Measurements from ENCODE around the gene SH3YL1.
A peak's percentile ranks its signal among the peaks of the same experiment; 100 is the strongest.

SH3YL1 gene

DNA sequence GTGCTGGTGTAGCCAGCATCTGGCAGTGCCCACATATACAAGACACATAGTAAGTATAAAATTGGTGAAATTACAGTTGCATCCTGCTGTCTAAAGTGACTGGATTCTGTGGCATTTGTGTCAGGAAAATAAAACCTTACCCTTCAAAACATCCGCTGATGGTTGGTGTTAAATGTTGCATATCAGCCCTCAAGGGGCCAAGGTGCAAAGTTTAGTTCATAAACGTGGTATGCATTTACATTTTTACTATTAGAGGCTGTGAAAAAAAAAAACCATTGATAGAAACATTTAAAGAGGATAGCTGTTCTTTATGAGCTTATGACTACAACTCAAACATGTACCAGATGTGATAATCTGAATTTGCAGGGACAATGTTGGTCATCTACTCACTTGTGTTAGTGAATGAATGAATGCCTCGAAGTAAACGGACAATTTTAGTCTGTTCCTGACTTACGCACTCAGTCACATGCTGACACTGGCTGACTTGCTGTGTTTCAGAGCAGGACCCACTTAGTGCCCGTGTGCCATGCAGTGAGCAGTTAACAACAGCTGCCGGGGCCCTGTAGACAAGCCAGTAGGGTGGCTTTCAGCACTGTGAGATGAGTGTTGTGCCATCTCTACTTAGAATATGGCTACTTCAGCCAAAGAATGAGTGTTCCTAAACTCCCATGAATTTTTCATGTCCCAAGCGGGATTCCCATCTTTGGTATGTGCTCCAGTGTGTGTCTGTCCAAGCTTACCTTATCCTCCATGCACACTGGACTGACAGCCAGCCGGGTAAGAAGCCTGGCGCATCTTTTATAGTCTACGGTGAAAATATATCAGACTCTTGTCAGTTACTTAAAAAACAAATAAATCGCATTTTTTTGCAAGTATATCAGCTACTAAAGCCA, 18.8 kb upstream of the SH3YL1 start:
- no peak for DNase-seq

GRCh38 chr2:281381-281780, 17.5 kb upstream of the SH3YL1 start:
- DNase-seq, result no peak

- no peak for DNase-seq
Observed at GRCh38 chr2:280650-281110, 16.8 kb upstream of the SH3YL1 start.

GRCh38 chr2:279956-280649, 16.3 kb upstream of the SH3YL1 start:
- no peak for DNase-seq

DNA sequence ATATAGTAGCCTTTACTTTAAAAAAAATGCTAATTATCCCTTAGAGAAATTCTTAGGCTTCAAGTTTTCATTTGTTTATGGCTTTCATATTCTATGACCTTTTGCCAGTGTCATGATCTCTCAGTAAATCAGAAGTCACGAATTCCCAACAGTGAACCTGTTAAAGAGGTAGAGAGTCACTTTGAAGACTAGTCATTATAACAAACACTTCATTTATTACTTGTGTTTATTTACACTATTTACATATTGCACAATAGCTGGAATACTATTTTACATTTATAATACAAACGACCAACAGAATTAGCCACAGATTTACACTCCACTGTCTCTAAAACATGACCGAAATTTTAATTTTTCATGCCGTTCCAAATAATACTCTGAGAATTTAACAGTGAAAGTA, 15.5 kb upstream of the SH3YL1 start:
- no peak for DNase-seq

DNA sequence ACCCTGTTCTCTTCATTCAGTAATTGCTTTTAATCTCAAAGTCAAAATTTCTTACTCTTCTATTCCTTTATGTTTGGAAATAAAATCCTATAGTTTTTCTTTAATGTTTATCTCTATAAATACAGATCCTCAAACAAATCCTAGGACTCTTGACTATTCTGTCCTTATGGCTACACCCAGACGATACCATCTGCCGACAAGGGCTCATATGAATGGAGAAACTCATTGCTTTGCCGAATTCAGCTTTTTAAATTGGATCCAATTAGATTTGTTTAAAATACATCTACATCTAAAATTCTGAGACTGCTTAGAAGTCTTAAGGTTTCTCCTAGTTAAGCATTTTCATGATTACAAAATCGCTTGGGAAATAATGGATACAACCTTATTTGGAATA, 15.1 kb upstream of the SH3YL1 start:
- no peak for DNase-seq

DNA sequence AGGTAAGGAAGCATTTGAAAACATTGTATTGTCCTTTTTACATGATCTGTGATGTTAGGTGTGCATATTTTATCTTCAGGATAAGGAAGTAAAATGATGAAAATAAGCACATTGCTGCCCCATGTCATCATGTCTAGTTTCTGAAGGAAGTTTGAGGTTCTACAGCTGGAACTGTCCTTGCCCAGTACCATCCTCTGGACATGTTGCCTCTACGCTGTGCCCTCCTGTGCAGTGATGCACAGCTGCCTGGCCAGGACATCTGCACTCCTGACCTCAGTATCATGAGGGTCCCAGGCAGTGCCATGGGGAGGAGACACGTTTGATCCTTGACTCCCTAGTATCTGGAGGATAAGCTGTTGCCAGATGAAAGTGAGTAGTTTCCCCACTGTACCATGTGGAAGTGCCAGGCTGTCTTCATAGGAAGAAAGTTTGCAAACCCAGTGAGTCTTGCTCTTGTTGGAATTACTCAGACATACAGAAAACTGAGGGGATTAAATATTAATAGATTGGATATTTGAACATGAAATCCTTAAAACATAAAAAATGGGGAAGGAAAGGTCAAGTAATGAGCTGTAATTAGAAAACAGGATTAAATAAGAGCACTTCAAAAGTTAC, 14.6 kb upstream of the SH3YL1 start:
- no peak for DNase-seq

GRCh38 chr2:275466-275865, 11.6 kb upstream of the SH3YL1 start:
- no peak for DNase-seq

GRCh38 chr2:274503-274902, 10.7 kb upstream of the SH3YL1 start:
- no peak for DNase-seq

- DNase-seq, result no peak
Observed at GRCh38 chr2:273333-273732, 9.5 kb upstream of the SH3YL1 start.

DNA sequence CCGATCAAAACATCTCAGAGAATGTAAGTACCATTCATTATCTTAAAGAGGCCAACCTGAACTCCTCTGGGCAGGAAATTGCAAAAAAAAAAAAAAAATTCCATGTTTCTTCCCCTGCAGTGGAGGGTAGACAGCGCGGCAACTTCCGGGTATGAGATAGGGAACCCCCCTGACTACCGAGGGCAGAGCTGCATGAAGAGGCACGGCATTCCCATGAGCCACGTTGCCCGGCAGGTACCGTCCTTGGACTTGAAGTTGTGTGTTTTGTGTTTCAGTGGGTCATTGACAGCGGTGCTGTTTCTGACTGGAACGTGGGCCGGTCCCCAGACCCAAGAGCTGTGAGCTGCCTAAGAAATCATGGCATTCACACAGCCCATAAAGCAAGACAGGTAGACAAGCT, 8.1 kb upstream of the SH3YL1 start:
- DNase-seq, result no peak

DNA sequence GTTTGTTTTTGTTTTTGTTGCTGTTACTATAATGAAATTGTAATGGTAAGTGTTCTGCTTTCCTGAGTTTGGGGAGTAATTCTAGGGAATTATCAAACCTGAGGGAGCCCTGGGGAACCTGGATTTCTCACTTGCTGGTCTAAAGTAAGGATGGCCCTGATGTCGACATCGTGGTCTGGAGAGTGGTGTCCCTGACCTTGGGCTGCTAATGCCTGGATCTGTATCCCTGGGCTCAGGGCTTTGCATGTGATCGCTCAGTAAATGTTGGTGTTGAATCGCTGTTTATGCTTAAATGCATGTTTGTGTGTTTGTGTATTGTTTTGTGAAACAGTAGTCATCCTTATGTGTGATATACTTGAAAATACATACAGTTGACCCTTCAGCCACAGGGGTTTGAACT, 7.0 kb upstream of the SH3YL1 start:
- DNase-seq, result no peak

DNA sequence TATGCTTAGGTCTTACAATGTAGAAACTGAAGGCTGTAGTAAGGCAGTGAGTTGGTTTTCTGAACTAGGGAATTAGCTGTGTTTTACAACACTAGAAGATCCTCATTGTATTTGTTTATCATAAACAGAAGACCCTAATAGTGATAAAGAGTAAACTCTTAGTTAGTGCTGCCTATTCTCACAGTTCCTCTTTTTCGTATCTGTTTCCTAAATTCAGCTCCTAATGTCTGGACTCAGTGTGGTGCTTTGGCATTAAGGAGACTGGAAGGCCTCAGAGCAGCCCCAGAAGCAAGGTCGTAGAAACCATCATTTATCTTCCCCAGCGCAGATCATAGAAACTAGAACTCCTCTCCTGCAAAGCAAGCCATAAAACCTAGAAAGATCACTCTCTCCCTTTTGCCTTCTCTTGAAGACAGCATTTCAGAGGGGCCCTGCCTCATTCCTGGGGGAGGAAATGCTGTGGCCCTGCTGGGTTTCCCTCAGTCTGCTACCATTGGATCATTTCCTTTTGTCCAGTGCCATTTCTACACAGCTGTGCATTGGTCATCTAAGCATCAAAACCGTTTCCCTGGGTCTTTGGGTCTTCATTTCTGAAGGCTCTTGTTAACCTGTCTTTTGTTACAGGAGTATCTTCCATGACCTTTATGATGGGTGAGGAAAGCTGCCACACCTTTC, 5.7 kb upstream of the SH3YL1 start:
- DNase-seq, result no peak

DNA sequence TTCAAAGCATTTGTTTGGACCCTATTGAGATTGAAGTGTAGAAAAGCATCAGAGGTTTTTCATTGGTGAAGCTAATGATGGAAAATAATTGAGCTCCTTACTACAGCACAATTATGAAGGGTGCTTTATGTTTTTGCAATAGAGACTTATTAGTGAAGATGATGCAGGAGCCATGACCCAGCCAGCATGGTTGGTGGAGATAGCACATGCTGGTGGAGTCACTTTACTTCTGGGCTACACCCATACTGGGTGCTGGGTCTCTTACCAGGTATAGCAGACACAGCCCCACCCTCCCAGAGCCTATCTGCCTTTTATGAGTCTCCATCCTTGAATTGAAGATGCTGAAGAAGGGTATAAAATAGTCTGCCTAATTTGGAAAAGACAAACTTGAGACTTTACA, 4.5 kb upstream of the SH3YL1 start:
- DNase-seq, result no peak

GRCh38 chr2:264493-265468, 949 bp upstream of the SH3YL1 start, which contains the start of gene ACP1:
Gene ACP1, plus strand, starts transcription at chr2:264947. Its CDS starts 18 bp downstream, at chr2:264965.
- peak; percentile 95 for DNase-seq

GRCh38 chr2:263022-263738, 652 bp downstream of the SH3YL1 start:
- DNase-seq, result no peak

DNA sequence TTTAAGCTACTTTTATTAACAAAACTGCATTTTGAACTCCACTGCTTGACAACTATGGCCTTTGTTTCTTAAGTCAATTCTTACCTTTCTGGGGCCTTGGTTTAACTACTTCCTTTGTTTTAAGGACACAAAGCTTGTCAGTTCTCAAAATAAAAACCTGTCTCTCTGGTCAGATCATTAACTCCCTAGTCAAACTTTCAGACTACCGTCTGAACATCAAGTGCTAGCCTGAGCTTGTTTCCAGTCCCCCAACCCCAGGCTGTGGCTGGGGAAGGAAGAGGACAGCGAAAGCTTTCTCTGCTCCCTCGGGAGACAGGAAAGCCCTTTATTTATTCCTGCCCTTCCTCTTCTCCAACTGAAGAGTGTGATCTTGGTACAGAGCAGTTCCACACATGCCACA, 1.7 kb downstream of the SH3YL1 start:
- no peak for DNase-seq

- DNase-seq, result no peak
Observed at GRCh38 chr2:260507-261161, 3.2 kb downstream of the SH3YL1 start.

GRCh38 chr2:259789-260331, 4.0 kb downstream of the SH3YL1 start:
- no peak for DNase-seq

DNA sequence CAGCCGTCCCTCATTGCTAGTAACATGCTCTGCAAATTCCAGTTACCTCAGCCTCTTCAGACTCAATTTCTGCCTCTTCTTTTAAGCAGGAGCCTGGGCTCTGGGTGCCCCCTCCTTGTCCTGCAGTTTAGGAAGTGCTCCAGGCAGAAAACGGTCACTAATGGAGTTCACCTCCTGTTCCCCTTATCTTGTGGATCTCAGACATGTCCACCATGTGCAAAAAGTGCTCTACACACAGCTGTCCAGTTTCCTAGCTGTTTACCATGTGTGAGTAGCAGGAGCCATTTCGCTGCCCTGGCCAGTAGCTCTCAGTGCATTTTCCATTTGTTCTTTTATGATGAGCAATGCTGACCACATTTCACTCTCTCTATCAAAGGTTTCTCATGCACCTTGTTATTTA, 4.9 kb downstream of the SH3YL1 start:
- DNase-seq, result no peak
